Measurements from ENCODE around the gene UBR7.

- no peak for TF ChIP-seq CTCF (IDR thresholded peaks at IDR 0.05)
- no peak for TF ChIP-seq POLR2A (IDR thresholded peaks at IDR 0.05; ENCODE audit: low read depth)
- no peak for TF ChIP-seq POLR2AphosphoS5 (IDR thresholded peaks at IDR 0.05)
- TF ChIP-seq EP300 (IDR thresholded peaks at IDR 0.05) = no peak
Observed at GRCh38 chr14:93234798-93235197, 27.7 kb downstream of the UBR7 start.

All from esophagus muscularis mucosa (tissue), 4 donors.